ENCODE data around the gene CNP. TPM values are rescaled to one million over a fixed set of nuclear protein-coding genes. Genes with fewer than 3 reads are reported as not detected.
"Not testable (repeated sequence)": the region's sequence is repeated elsewhere in the genome, so short reads cannot be mapped to it uniquely, and the experiment has no call there.

The CNP gene
- total RNA-seq, 2 experiments from 2014 or later = 81.2 to 97.5 TPM

DNA sequence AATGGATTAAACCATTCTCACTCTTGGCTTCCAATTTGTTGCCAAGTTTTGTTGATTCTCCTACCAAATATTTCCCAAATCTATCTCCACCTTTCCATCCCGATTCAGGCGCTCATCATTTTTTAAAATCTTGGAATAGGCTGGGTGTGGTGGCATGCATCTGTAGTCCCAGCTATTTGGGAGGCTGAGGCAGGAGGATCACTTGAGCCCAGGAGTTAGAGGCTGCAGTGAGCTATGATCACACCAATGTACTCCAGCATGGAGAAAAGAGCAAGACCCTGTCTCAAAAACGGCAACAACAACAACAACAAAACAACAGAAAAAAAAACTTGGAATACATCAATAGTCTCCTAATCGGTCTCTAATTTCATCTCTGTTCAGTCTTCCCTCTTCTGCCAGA is 52.4 kb downstream of the CNP start:
- Mint-ChIP-seq H3K4me1 (peaks cover 61% of the 10 kb centered on the region), H3K27ac (peak overlapping the region; percentile 85), H3K36me3 (ENCODE audit: low read depth) (peaks cover 19% of the 10 kb centered on the region), H3K9me3 (peaks cover 5% of the 10 kb centered on the region), H3K27me3 (no peaks in the 10 kb centered on the region), H3K4me3 (peak overlapping the region; percentile 99)
- DNase-seq = no peak
- POLR2A ChIA-PET = no interaction called here
- CTCF ChIA-PET = interaction anchor here (0.9 to 7.5 kb wide), 14 partner anchors 9 to 175 kb away, joined by 3 to 71 read pairs (median 6); partner anchors contain the start of genes DHX58, GHDC and KCNH4

DNA sequence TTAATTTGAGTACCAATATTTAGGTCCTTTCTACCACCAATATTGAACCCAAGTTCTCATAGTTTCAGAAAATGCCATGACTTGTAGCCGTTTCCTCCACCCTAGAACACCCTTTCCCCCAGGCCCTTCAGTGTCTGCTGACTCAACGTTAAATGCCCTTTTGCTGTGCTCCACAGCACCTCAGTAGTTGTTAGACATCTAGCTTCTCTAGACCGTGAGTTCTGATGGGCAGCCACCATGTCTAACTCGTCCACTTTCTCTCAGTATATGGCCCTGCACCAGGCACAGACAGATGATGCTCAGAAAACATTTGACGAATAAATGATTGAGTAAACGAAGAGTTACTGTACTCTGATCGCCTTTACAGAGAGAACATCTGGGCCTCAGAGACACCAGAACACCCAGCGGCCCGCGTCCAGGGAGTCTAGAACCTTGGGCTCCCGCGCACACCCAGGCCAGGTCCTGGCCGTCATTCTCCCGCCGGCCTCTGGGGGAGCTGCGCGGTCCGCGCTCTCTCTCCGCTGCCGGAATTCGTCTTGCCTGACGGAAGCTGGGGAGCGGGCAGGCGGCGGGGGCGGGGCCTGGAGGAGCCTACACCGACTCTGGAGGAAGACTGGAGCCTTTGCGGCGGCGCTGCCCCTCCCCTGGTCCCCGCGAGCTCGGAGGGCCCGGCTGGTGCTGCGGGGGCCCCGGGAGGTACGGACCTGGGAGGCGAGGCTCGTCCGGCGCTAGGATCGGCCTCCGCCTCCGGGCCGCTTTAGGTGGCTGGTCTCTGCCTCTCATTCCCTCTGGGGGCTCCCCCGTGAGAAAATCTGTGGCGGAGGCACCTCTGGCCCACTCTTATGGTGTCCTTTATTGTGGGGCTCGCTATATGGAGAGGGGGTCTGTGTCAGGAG is 53.2 kb downstream of the CNP start, which contains the start of gene NKIRAS2:
Gene NKIRAS2 (plus strand): TSS at position 582 of the 896 bp plus-strand sequence. CDS start 1,488 bp downstream, outside the sequence.
- DNase-seq = peak; percentile 95
- H3K27ac Mint-ChIP-seq = peak within 1 kb of the TSS; percentile 90
- peak within 1 kb of the TSS; percentile 99 for H3K4me3 Mint-ChIP-seq
- no peaks in the 10 kb centered on the region for H3K27me3 Mint-ChIP-seq
- H3K9me3 Mint-ChIP-seq = peaks cover 5% of the 10 kb centered on the region
- peaks cover 21% of the 10 kb centered on the region for H3K36me3 Mint-ChIP-seq (ENCODE audit: low read depth)
- peaks cover 63% of the 10 kb centered on the region for H3K4me1 Mint-ChIP-seq
- POLR2A ChIA-PET = interaction anchor here (0.6 kb wide), 1 partner anchor 36 kb away, joined by 3 read pairs; no protein-coding TSS in a partner anchor
- CTCF ChIA-PET = interaction anchor here (0.6 to 7.5 kb wide), 31 partner anchors 8 to 505 kb away, joined by 3 to 71 read pairs (median 4); partner anchors contain the start of genes DHX58, KCNH4 and ODAD4

DNA sequence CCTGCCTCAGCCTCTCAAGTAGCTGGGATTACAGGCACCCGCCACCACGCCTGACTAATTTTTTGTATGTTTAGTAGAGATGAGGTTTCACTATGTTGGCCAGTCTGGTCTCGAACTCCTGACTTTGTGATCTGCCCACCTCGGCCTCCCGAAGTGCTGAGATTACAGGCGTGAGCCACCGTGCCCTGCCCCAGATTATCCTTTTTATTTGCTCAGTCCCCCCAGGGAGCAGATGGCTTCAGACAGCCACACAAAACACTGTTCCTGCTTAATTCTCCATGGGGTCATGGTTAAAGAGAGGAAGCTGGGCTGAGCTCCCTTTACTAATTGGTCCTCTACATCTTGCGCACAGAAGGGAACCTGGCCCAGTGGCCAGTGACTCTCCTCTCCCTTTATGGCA is 54.2 kb downstream of the CNP start:
- H3K27me3 Mint-ChIP-seq, POLR2A ChIA-PET, H3K9me3 Mint-ChIP-seq, DNase-seq: not testable (repeated sequence)
- CTCF ChIA-PET = interaction anchor here (1.0 to 7.5 kb wide), 16 partner anchors 13 to 386 kb away, joined by 3 to 71 read pairs (median 4); partner anchors contain the start of genes DHX58 and KCNH4
- H3K4me1 Mint-ChIP-seq = peaks cover 56% of the 10 kb centered on the region
- peaks cover 17% of the 10 kb centered on the region for H3K36me3 Mint-ChIP-seq (ENCODE audit: low read depth)
- H3K4me3 Mint-ChIP-seq = peak overlapping the region; percentile 98
- H3K27ac Mint-ChIP-seq = peak overlapping the region; percentile 90

DNA sequence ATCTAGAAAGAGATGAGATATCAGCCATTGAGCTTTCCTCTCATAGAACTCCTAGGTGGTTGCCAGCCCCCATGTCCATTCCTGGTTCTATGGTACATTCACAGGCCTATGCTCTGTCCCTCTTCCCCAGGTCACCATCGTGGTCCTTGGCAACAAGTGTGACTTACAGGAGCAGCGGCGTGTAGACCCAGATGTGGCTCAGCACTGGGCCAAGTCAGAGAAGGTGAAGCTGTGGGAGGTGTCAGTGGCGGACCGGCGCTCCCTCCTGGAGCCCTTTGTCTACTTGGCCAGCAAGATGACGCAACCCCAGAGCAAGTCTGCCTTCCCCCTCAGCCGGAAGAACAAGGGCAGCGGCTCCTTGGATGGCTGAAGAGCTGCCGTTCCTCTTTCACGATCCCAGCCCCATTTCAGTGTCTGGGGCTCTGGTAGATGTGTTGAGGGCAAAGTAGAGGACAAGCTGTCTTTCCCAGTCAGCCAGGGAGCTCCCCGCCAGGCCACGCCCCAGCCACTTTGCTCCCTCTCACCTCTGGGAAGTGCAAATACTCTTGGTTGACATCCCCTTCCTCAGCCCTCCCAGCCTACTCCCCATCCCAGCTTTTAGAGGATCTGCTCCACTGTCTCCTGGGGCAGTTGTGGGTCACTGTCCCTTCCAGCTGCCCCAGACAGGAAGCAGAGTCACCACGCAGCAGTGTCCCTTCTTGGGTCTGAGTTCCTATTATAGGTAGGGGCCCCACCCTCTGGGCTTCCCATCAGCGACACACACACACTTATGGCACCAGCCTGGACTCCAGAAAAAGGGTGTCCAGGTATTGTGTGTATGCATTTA is 57.1 kb downstream of the CNP start:
- DNase-seq = no peak
- Mint-ChIP-seq H3K4me1 (peaks cover 42% of the 10 kb centered on the region), H3K9me3 (peaks cover 5% of the 10 kb centered on the region), H3K4me3 (no peak overlapping the region), H3K27me3 (no peaks in the 10 kb centered on the region), H3K27ac (no peak overlapping the region), H3K36me3 (ENCODE audit: low read depth) (peaks cover 11% of the 10 kb centered on the region)
- CTCF ChIA-PET = interaction anchor here (0.7 to 7.5 kb wide), 8 partner anchors 6 to 869 kb away, joined by 3 to 53 read pairs (median 3); partner anchors contain the start of genes DHX58, DNAJC7 and NKIRAS2
- POLR2A ChIA-PET = no interaction called here

DNA sequence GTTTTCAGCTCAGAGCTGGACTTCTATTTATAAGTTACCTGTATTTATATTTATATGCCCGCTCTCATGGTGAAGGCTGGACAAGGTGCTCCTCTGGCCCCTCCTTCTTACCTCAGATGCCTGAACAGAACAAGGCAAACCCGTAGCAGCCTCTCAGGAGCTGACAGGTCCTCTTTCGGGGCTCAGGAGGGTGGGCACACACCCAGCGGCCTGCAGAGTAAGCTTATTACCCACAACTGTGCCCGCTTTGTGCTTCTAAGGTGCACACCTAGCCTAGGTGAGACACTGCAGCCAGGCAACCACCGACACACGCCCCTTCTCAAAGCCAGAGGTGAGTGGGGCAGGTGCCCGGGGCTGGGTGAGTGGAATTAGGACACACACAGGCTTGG is 58.6 kb downstream of the CNP start:
- Mint-ChIP-seq H3K27me3 (no peaks in the 10 kb centered on the region), H3K4me3 (no peak overlapping the region), H3K9me3 (no peaks in the 10 kb centered on the region), H3K27ac (peak overlapping the region; percentile 31), H3K4me1 (peaks cover 32% of the 10 kb centered on the region), H3K36me3 (ENCODE audit: low read depth) (peaks cover 11% of the 10 kb centered on the region)
- CTCF ChIA-PET = interaction anchor here (0.6 to 7.5 kb wide), 15 partner anchors 7 to 295 kb away, joined by 3 to 53 read pairs (median 4); partner anchors contain the start of genes CNP, DHX58, DNAJC7 and NKIRAS2
- POLR2A ChIA-PET = no interaction called here
- no peak for DNase-seq

DNA sequence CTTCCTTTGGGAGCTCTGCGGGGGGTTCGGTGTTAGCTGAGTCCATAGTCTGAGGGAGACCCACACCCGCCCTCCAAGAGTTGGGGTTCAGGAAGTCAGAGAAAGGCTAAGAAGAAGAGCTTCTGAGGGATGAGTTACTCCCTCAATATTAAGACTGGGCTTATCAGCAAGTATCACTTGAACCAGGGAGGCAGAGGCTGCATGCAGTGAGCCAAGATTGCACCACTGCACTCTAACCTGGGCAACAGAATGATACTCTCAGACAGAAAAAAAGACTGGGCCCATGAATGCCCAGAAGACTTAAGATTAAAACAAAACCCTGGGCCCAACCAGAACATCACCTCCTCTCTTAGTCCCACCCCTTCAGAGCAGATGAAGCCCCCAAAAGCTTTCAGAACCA is 59.3 kb downstream of the CNP start:
- Mint-ChIP-seq H3K36me3 (ENCODE audit: low read depth) (peaks cover 11% of the 10 kb centered on the region), H3K4me3 (no peak overlapping the region), H3K27ac (peak overlapping the region; percentile 10), H3K27me3 (no peaks in the 10 kb centered on the region), H3K9me3 (no peaks in the 10 kb centered on the region), H3K4me1 (peaks cover 24% of the 10 kb centered on the region)
- ChIA-PET POLR2A (interaction anchor here (0.7 kb wide), 2 partner anchors 30 to 72 kb away, joined by 3 to 6 read pairs; no protein-coding TSS in a partner anchor), CTCF (interaction anchor here (0.5 to 7.5 kb wide), 12 partner anchors 8 to 471 kb away, joined by 3 to 53 read pairs (median 6); partner anchors contain the start of genes CNP, DHX58, DNAJC7 and NKIRAS2)
- DNase-seq = no peak

DNA sequence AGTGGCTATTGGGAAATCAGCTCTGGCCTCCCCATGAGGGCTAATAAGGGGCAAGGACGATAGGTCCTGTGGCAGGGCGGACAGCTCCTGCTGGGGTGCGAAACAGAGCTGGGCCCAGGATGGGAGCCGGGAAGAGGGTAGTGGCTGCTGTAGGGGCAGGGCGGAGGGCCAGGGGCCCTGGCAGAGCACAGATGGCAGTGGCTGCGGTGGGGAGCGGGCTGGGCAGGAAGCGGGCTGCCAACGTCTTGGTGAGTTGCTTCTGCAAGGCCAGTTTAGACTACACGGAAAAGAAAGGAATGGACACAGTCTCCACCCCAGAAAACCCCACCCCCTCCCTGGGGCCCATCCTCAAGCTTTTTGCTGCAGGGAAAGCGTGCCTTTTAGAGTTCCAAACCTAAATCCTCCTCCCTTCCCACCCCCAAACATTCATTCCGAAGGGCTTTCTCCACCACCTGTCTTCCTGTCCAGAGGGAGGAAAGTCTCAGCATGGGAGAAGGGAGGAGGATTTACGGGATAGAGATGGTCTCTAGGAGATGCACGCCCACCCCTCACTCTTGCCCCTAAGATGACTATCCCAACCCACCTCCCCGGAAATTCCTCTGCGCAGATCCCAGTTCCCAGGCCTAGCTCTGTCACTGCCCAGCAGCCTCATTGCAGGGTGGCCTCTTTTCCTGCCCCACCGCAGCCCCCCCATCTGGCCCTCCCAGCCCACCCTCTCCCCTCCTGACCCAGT is 60.4 kb downstream of the CNP start:
- H3K27me3 Mint-ChIP-seq = peaks cover 2% of the 10 kb centered on the region
- ChIA-PET POLR2A (no interaction called here), CTCF (interaction anchor here (1.4 to 7.5 kb wide), 5 partner anchors 9 to 155 kb away, joined by 3 to 53 read pairs (median 5); partner anchors contain the start of genes DNAJC7 and NKIRAS2)
- H3K36me3 Mint-ChIP-seq (ENCODE audit: low read depth) = peaks cover 11% of the 10 kb centered on the region
- H3K4me3 Mint-ChIP-seq = no peak overlapping the region
- H3K4me1 Mint-ChIP-seq = peaks cover 16% of the 10 kb centered on the region
- no peak overlapping the region for H3K27ac Mint-ChIP-seq
- H3K9me3 Mint-ChIP-seq = no peaks in the 10 kb centered on the region
- DNase-seq = no peak

Other genes with a start within 250 kb of the CNP start
- under 1 TPM; 0.25 to 0.31 TPM for gene HAP1, start 232.2 kb upstream of the CNP start, total RNA-seq
- under 1 TPM; 0.77 to 0.99 TPM for gene JUP, start 180.1 kb upstream of the CNP start, total RNA-seq
- 1 to 10 TPM; 1.2 to 2.4 TPM for gene P3H4, start 154.8 kb upstream of the CNP start, total RNA-seq
- gene FKBP10, start 153.8 kb upstream of the CNP start, total RNA-seq = under 1 TPM in 1 of 2 experiments, not detected in 1; 0.44 TPM
- gene NT5C3B, start 130.6 kb upstream of the CNP start, total RNA-seq = 10 to 100 TPM; 13.7 to 17.7 TPM
- gene KLHL10, start 129.0 kb upstream of the CNP start, total RNA-seq = not detected
- gene KLHL11, start 101.4 kb upstream of the CNP start, total RNA-seq = 10 to 100 TPM; 13.2 to 13.9 TPM
- gene ACLY, start 47.8 kb upstream of the CNP start, total RNA-seq = 100 to 1,000 TPM; 143 to 150 TPM
- gene ODAD4, start 36.2 kb upstream of the CNP start, total RNA-seq = under 1 TPM; 0.40 to 0.42 TPM
- 10 to 100 TPM; 93.3 to 94.8 TPM for gene DNAJC7, start 50.6 kb downstream of the CNP start, total RNA-seq
- 10 to 100 TPM; 23.3 to 25.5 TPM for gene NKIRAS2, start 53.3 kb downstream of the CNP start, total RNA-seq
- under 1 TPM in 1 of 2 experiments, not detected in 1; 0.04 TPM for gene C17orf113, start 83.8 kb downstream of the CNP start, total RNA-seq
- gene ZNF385C, start 131.7 kb downstream of the CNP start, total RNA-seq = not detected
- 10 to 100 TPM; 52.4 to 54.3 TPM for gene DHX58, start 145.9 kb downstream of the CNP start, total RNA-seq
- gene KAT2A, start 154.6 kb downstream of the CNP start, total RNA-seq = 10 to 100 TPM; 47.9 to 48.3 TPM
- gene HSPB9, start 156.0 kb downstream of the CNP start, total RNA-seq = not detected
- gene RAB5C, start 188.2 kb downstream of the CNP start, total RNA-seq = 100 to 1,000 TPM in 1 of 2 experiments, 10 to 100 TPM in 1; 97.1 to 108 TPM
- under 1 TPM; 0.15 to 0.17 TPM for gene KCNH4, start 214.3 kb downstream of the CNP start, total RNA-seq
- gene HCRT, start 218.7 kb downstream of the CNP start, total RNA-seq = not detected
- 10 to 100 TPM; 15.3 to 15.5 TPM for gene GHDC, start 227.7 kb downstream of the CNP start, total RNA-seq